Adrenal gland (tissue), 5 donors: Measurements from ENCODE around the gene ERBB4.

Experiments used
- CTCF ChIP-seq, 6 experiments: fragments of 450-650 bp in 4 of 6; fragments of 200-600 bp in 2 of 6; sonication (generic) in 1 of 6; IDR thresholded peaks; 1 replicate in 5 of 6; 2 replicates in 1 of 6; pipeline versions ENCODE4 v1.5.1 to v1.8.0; 2016 to 2021; ENCODE audit warnings: antibody characterized with exemption in 6 of 6, mild to moderate bottlenecking in 2 of 6, moderate library complexity in 1 of 6
- POLR2A ChIP-seq, 2 donors: fragments of 450-650 bp; IDR thresholded peaks; one replicate each; pipeline ENCODE4 v1.6.1; 2017; ENCODE audit warnings: antibody characterized with exemption in 2 of 2, mild to moderate bottlenecking in 2 of 2, moderate library complexity in 1 of 2
- donor health status: DM: no; HTN: no; CAD: no.

- TF ChIP-seq CTCF (IDR thresholded peaks at IDR 0.05) (no peak), POLR2A (IDR thresholded peaks at IDR 0.05) (no peak)
These were observed 1115.6 kb downstream of the ERBB4 start for GRCh38 chr2:211423018-211423417.
